HG03066 (cell line): ENCODE measurements around the gene ITSN2.
"Not testable (repeated sequence)": the region's sequence is repeated elsewhere in the genome, so short reads cannot be mapped to it uniquely, and the experiment has no call there.

Source experiments
- ATAC-seq: cut with Tn5 transposase; IDR thresholded peaks from one replicate; pipeline ENCODE4 v1.9.1; 2021; ENCODE audit warnings: low read depth; ENCODE audit not compliant: unreplicated experiment

ITSN2 gene

GRCh38 chr2:24365051-24365450, 4.7 kb upstream of the ITSN2 start:
- no peak for ATAC-seq

DNA sequence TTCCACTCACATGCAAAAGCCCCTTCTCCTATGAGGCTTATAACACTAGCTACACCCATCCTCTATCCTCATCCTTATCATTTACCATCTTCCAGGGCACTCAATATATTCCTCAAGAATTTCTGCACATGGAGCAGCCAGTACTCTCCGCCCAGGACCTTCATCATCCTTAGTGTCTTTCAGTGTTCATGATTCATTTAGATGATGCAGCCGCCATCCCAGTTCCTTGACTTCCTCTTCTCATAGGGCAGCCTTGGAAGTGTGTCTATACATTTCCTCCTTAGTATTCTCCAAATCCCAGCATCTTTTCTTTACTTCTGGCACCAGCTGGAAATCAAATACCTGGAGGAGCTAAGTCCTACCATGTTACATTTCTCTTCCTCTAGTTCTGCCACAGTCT, 3.0 kb upstream of the ITSN2 start:
- no peak for ATAC-seq

GRCh38 chr2:24362253-24362652, 1.9 kb upstream of the ITSN2 start:
- ATAC-seq, result no peak

GRCh38 chr2:24360963-24361330, 611 bp upstream of the ITSN2 start:
- no peak for ATAC-seq

GRCh38 chr2:24359129-24360049, 947 bp downstream of the ITSN2 start:
- ATAC-seq, result peak; percentile 20

DNA sequence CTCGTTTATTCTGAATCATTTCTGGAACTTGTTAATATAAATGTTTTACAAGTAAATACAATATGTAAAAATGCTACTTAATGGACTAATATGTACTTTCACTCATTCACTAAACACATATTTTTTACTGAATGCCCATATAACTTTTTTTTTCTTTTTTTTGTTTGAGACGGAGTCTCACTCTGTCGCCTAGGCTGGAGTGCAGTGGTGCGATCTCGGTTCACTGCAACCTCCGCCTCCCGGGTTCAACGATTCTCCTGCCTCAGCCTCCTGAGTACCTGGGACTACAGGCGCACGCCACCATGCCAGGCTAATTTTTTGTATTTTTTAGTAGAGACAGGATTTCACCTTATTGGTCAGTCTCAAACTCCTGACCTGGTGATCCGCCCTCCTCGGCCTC, 2.6 kb downstream of the ITSN2 start:
- not testable (repeated sequence) for ATAC-seq

- ATAC-seq, result not testable (repeated sequence)
These were observed 3.2 kb downstream of the ITSN2 start for GRCh38 chr2:24357115-24357514.

- no peak for ATAC-seq
These were observed 5.4 kb downstream of the ITSN2 start for GRCh38 chr2:24354957-24355356.

- no peak for ATAC-seq
These were observed 5.9 kb downstream of the ITSN2 start for GRCh38 chr2:24354395-24354794.

- ATAC-seq, result no peak
These were observed 6.4 kb downstream of the ITSN2 start for GRCh38 chr2:24353973-24354372.

GRCh38 chr2:24353364-24353763, 7.0 kb downstream of the ITSN2 start:
- ATAC-seq, result no peak

GRCh38 chr2:24352664-24353063, 7.7 kb downstream of the ITSN2 start:
- no peak for ATAC-seq

DNA sequence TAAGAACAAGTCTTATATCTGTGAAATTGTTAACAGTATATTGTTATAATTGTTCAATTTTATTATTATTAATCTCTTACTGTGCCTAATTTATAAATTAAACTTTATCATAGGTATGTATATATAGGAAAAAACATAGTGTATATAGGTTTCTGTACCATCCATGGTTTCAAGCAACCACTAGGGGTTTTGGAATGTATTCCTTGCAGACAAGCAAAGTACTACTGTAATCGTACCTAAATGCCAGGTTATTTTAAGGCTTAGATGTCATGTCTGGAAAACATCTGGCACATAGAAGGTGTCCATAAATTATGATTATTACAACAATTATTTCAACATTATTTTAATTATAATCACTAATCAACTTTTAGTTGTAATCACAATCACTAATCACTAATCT, 8.4 kb downstream of the ITSN2 start:
- ATAC-seq, result no peak

- no peak for ATAC-seq
These were observed 8.8 kb downstream of the ITSN2 start for GRCh38 chr2:24351627-24351938.

DNA sequence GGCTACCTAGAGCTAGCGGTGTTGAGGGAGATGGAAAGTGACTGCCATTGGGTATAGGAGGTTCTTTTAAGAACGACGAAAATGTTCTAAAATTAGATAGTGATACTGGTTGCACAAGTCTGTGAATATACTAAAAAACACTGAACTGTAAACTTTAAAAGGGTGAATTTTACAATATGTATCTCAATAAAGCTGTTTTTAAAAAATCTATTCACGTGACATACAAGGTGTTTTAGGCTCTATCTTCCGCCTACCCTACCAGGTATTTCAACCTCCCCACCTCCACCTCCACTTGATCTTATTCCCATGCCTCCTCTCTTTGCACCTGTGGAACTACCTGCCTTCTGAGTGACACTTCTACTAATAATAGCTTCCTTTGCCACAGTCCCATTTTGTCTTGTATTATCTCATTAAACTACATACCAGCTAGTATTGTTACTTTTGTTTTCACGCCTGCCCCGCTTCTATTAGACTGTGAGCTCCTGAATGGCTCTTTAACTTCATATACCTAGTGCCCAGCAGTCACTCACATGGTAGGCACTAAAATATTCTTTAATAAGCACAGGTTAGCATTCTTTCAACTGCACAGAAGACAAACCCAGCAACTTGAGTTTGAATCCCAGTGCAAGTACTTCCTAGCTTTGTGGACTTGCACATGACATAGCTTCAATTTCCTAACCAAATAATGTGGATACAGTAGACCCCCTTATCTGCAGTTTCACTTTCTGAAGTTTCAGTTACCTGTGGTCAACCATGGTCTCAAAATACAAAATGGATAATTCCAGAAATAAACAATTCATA, 9.3 kb downstream of the ITSN2 start:
- no peak for ATAC-seq

DNA sequence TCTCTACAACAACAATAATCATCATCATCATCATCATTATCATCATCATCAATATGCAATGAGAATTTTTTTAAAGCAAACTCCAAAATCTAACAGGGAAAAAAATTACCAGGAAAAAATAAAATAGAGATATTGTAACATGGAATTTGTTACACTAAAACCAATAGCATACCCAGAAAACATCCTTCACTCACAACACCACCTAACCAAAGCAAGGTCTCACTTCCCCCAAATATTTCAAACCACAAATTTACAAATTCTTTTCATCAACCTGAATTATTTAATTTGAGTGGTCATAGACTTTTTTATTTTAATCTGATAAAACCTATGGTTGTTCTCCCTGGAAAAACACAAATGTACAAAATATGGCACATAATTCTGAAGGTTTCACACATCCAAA, 11.2 kb downstream of the ITSN2 start:
- no peak for ATAC-seq

DNA sequence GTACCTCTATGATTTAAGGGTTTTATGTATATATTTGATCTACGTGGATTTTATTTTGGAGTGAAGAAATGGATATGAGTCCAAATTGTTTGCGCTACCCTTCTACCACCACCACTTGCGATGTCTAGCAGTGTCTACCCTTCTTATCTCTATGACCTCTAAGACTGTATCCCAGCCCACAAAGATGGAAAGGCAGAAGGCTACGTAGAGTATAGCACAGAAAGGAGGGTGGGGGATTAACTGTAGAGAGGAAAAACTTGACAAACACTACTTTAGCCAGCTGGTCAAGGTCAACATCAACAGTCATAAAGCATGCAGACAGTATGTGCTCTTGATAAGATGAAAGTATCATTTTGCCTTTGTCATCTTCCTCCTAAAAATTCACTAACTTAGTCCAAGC, 14.4 kb downstream of the ITSN2 start:
- no peak for ATAC-seq

DNA sequence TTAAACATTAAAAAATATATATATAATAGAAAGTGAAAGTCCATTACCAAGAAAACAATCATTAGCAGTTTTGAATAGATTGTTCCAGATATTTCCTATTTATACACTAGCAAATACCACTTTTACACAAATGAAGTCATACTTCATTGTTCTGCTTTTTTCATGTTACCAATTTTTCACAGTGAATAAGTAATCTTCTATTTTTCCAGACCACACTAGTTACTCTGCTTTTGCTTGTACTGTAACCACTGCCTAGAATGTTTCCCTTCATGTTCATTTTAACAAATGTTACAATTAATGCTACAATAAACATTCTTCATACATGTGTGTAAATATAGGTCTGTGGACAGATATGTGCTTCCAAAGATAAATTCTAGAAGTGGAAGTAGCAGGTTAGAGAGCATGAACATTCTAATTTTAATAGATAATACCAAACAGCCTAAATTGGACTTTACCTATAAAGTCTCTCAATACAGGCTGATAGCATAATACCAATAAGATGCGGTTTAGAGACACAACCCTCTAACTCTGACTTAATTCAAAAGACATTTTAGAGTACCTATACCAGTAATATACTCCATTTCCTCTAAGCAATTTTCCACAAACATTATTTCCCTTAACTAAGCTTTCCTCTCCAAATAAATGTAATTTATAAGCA, 17.0 kb downstream of the ITSN2 start:
- ATAC-seq, result peak; percentile 56

GRCh38 chr2:24342110-24342910, 18.0 kb downstream of the ITSN2 start:
- ATAC-seq, result peak; percentile 63

GRCh38 chr2:24339856-24340262, 20.5 kb downstream of the ITSN2 start:
- no peak for ATAC-seq

DNA sequence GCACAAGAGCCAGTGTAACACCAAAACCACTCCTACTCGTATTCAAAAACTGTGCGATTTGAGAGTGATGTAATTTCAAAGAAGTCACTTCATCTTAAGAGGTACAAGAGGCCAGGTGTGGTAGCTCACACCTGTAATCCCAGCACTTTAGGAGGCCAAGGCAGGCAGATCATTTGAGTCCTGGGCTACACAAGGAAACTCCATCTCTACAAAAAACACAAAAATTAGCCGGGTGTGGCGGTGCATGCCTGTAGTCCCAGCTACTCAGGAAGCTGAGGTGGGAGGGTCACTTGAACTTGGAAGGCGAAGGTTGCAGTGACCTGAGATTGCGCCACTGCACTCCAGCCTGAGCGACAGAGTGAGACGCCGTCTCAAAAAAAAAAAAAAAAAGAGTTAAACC, 21.2 kb downstream of the ITSN2 start:
- not testable (repeated sequence) for ATAC-seq
